Activated CD4-positive, alpha-beta memory T cell treated with anti-CD3 and anti-CD28 coated beads, Interleukin-2, amount 10 ng/mL, durations not matched to agents 7 days and 5 days (primary cell): ENCODE results near the gene APOC1. TPM values are rescaled to one million over a fixed set of nuclear protein-coding genes. Genes with fewer than 3 reads are reported as not detected.

ENCODE experiments used
- CTCF ChIA-PET: fragments of 350-600 bp; sonication (Branson Sonifier 250); formaldehyde crosslinking; loops from one replicate; lab custom pipeline; 2021; ENCODE audit warnings: antibody characterized with exemption, inconsistent platforms; lab: Charles Lee
- POLR2A ChIA-PET: fragments of 350-600 bp; sonication (Branson Sonifier 250); formaldehyde crosslinking; loops from one replicate; lab custom pipeline; 2021; ENCODE audit warnings: antibody characterized with exemption; lab: Charles Lee
- DNase-seq: peaks from one replicate; pipeline ENCODE4 v3.0.0-alpha.2; 2020
- H3K27ac Mint-ChIP-seq: one replicate; pipeline ENCODE4 v1.8.0; 2021; ENCODE audit warnings: mild to moderate bottlenecking, mixed read lengths
- H3K27me3 Mint-ChIP-seq: one replicate; pipeline ENCODE4 v1.8.0; 2021; ENCODE audit warnings: mixed read lengths
- H3K36me3 Mint-ChIP-seq: one replicate; pipeline ENCODE4 v1.8.0; 2021; ENCODE audit warnings: low read depth, mixed read lengths
- H3K4me1 Mint-ChIP-seq: one replicate; pipeline ENCODE4 v1.8.0; 2021; ENCODE audit warnings: mixed read lengths
- H3K4me3 Mint-ChIP-seq: one replicate; pipeline ENCODE4 v1.8.0; 2021; ENCODE audit warnings: mild to moderate bottlenecking, mixed read lengths
- H3K9me3 Mint-ChIP-seq: one replicate; pipeline ENCODE4 v1.8.0; 2021; ENCODE audit warnings: mixed read lengths
- total RNA-seq, 2 experiments: library from RNA; stranded (reverse); gene quantifications; one replicate each; pipeline ENCODE4 v1.2.3, GENCODE V29; 2021

APOC1 gene
- total RNA-seq, 2 experiments from 2014 or later, result 0.78 to 2.3 TPM

GRCh38 chr19:44955505-44956439 is 41.4 kb downstream of the APOC1 start:
- CTCF ChIA-PET, result interaction anchor here (1.0 to 1.8 kb wide), 4 partner anchors 83 to 222 kb away, joined by 3 to 5 read pairs (median 4); partner anchors contain the start of genes BLOC1S3, CLASRP, NECTIN2 and TRAPPC6A
- H3K4me3 Mint-ChIP-seq, result peak overlapping the region; percentile 96
- H3K27me3 Mint-ChIP-seq, result no peaks in the 10 kb centered on the region
- DNase-seq, result no peak
- peaks cover 46% of the 10 kb centered on the region for H3K4me1 Mint-ChIP-seq
- H3K27ac Mint-ChIP-seq, result peak overlapping the region; percentile 78
- H3K9me3 Mint-ChIP-seq, result no peaks in the 10 kb centered on the region
- peaks cover 11% of the 10 kb centered on the region for H3K36me3 Mint-ChIP-seq
- POLR2A ChIA-PET, result interaction anchor here (0.9 to 2.5 kb wide), 9 partner anchors 11 to 416 kb away, joined by 3 to 21 read pairs (median 4); partner anchors contain the start of genes GEMIN7, PPP1R37, RELB and TOMM40

- no peak overlapping the region for H3K27ac Mint-ChIP-seq
- ChIA-PET CTCF (interaction anchor here (1.1 kb wide), 1 partner anchor 9 kb away, joined by 3 read pairs; no protein-coding TSS in a partner anchor), POLR2A (interaction anchor here (2.1 kb wide), 1 partner anchor 102 kb away, joined by 4 read pairs; no protein-coding TSS in a partner anchor)
- H3K27me3 Mint-ChIP-seq, result no peaks in the 10 kb centered on the region
- no peak for DNase-seq
- peaks cover 44% of the 10 kb centered on the region for H3K4me1 Mint-ChIP-seq
- H3K4me3 Mint-ChIP-seq, result no peak overlapping the region
- peaks cover 18% of the 10 kb centered on the region for H3K36me3 Mint-ChIP-seq
- H3K9me3 Mint-ChIP-seq, result no peaks in the 10 kb centered on the region
Measured at GRCh38 chr19:44957526-44957925, 43.1 kb downstream of the APOC1 start.

- Mint-ChIP-seq H3K27me3 (no peaks in the 10 kb centered on the region), H3K36me3 (peaks cover 20% of the 10 kb centered on the region), H3K4me3 (no peak overlapping the region), H3K4me1 (peaks cover 44% of the 10 kb centered on the region), H3K27ac (no peak overlapping the region), H3K9me3 (no peaks in the 10 kb centered on the region)
- no peak for DNase-seq
- ChIA-PET POLR2A (interaction anchor here (1.0 kb wide), 1 partner anchor 68 kb away, joined by 3 read pairs; no protein-coding TSS in a partner anchor), CTCF (interaction anchor here (1.1 kb wide), 1 partner anchor 10 kb away, joined by 3 read pairs; no protein-coding TSS in a partner anchor)
Measured at GRCh38 chr19:44958090-44958489, 43.7 kb downstream of the APOC1 start.

GRCh38 chr19:44959691-44960090 is 45.3 kb downstream of the APOC1 start:
- Mint-ChIP-seq H3K4me1 (peaks cover 36% of the 10 kb centered on the region), H3K9me3 (no peaks in the 10 kb centered on the region), H3K27me3 (no peaks in the 10 kb centered on the region), H3K27ac (no peak overlapping the region), H3K36me3 (peaks cover 21% of the 10 kb centered on the region), H3K4me3 (no peak overlapping the region)
- POLR2A ChIA-PET, result no interaction called here
- CTCF ChIA-PET, result interaction anchor here (0.7 to 1.1 kb wide), 2 partner anchors 11 to 56 kb away, joined by 3 read pairs; no protein-coding TSS in a partner anchor
- no peak for DNase-seq

- ChIA-PET POLR2A (no interaction called here), CTCF (interaction anchor here (1.1 kb wide), 1 partner anchor 10 kb away, joined by 3 read pairs; no protein-coding TSS in a partner anchor)
- peaks cover 22% of the 10 kb centered on the region for H3K36me3 Mint-ChIP-seq
- no peaks in the 10 kb centered on the region for H3K9me3 Mint-ChIP-seq
- no peaks in the 10 kb centered on the region for H3K27me3 Mint-ChIP-seq
- H3K27ac Mint-ChIP-seq, result no peak overlapping the region
- no peak for DNase-seq
- H3K4me1 Mint-ChIP-seq, result peaks cover 30% of the 10 kb centered on the region
- H3K4me3 Mint-ChIP-seq, result no peak overlapping the region
Measured at GRCh38 chr19:44960906-44961728, 46.7 kb downstream of the APOC1 start.

GRCh38 chr19:44961821-44962220 is 47.4 kb downstream of the APOC1 start:
- H3K27ac Mint-ChIP-seq, result no peak overlapping the region
- H3K4me3 Mint-ChIP-seq, result no peak overlapping the region
- ChIA-PET CTCF (interaction anchor here (0.7 kb wide), 1 partner anchor 516 kb away, joined by 3 read pairs; no protein-coding TSS in a partner anchor), POLR2A (no interaction called here)
- H3K27me3 Mint-ChIP-seq, result no peaks in the 10 kb centered on the region
- DNase-seq, result no peak
- no peaks in the 10 kb centered on the region for H3K9me3 Mint-ChIP-seq
- H3K36me3 Mint-ChIP-seq, result peaks cover 22% of the 10 kb centered on the region
- H3K4me1 Mint-ChIP-seq, result peaks cover 23% of the 10 kb centered on the region

GRCh38 chr19:44968118-44968517 is 53.7 kb downstream of the APOC1 start:
- no peaks in the 10 kb centered on the region for H3K9me3 Mint-ChIP-seq
- H3K4me1 Mint-ChIP-seq, result peaks cover 2% of the 10 kb centered on the region
- DNase-seq, result no peak
- ChIA-PET POLR2A (no interaction called here), CTCF (no interaction called here)
- H3K36me3 Mint-ChIP-seq, result peaks cover 12% of the 10 kb centered on the region
- H3K27ac Mint-ChIP-seq, result no peak overlapping the region
- no peak overlapping the region for H3K4me3 Mint-ChIP-seq
- no peaks in the 10 kb centered on the region for H3K27me3 Mint-ChIP-seq

GRCh38 chr19:44968670-44969069 is 54.3 kb downstream of the APOC1 start:
- POLR2A ChIA-PET, result no interaction called here
- Mint-ChIP-seq H3K4me1 (peaks cover 2% of the 10 kb centered on the region), H3K27ac (no peak overlapping the region), H3K9me3 (no peaks in the 10 kb centered on the region), H3K36me3 (peaks cover 15% of the 10 kb centered on the region), H3K27me3 (no peaks in the 10 kb centered on the region), H3K4me3 (no peak overlapping the region)
- CTCF ChIA-PET, result no interaction called here
- no peak for DNase-seq

Other genes starting within 250 kb of the APOC1 start
- gene CEACAM19, start 243.1 kb upstream of the APOC1 start, total RNA-seq, result under 1 TPM in 1 of 2 experiments, not detected in 1; 0.30 TPM
- not detected for gene CEACAM16, start 215.5 kb upstream of the APOC1 start, total RNA-seq
- gene BCL3, start 165.9 kb upstream of the APOC1 start, total RNA-seq, result 10 to 100 TPM; 63.4 to 66.6 TPM
- not detected for gene CBLC, start 136.7 kb upstream of the APOC1 start, total RNA-seq
- not detected for gene BCAM, start 105.5 kb upstream of the APOC1 start, total RNA-seq
- gene NECTIN2, start 68.3 kb upstream of the APOC1 start, total RNA-seq, result under 1 TPM; 0.25 to 0.38 TPM
- 10 to 100 TPM; 46.6 to 47.4 TPM for gene TOMM40, start 23.4 kb upstream of the APOC1 start, total RNA-seq
- gene APOE, start 8.8 kb upstream of the APOC1 start, total RNA-seq, result not detected
- not detected for gene APOC4, start 27.6 kb downstream of the APOC1 start, total RNA-seq
- gene APOC2, start 31.4 kb downstream of the APOC1 start, total RNA-seq, result not detected
- 10 to 100 TPM; 66.9 to 68.6 TPM for gene CLPTM1, start 40.8 kb downstream of the APOC1 start, total RNA-seq
- gene RELB, start 86.9 kb downstream of the APOC1 start, total RNA-seq, result 10 to 100 TPM; 32.6 to 33.5 TPM
- 10 to 100 TPM; 84.3 to 88.0 TPM for gene CLASRP, start 124.4 kb downstream of the APOC1 start, total RNA-seq
- 1 to 10 TPM; 5.4 to 5.9 TPM for gene ZNF296, start 161.9 kb downstream of the APOC1 start, total RNA-seq
- 10 to 100 TPM; 31.7 to 35.5 TPM for gene GEMIN7, start 164.7 kb downstream of the APOC1 start, total RNA-seq
- gene PPP1R37, start 178.6 kb downstream of the APOC1 start, total RNA-seq, result 10 to 100 TPM; 16.3 to 16.4 TPM
- under 1 TPM; 0.10 to 0.15 TPM for gene NKPD1, start 246.4 kb downstream of the APOC1 start, total RNA-seq